GM21360 (cell line): ENCODE data around the gene UGP2.
"Not testable (repeated sequence)": the region's sequence is repeated elsewhere in the genome, so short reads cannot be mapped to it uniquely, and the experiment has no call there.

Source experiments
- ATAC-seq: cut with Tn5 transposase; IDR thresholded peaks from one replicate; pipeline ENCODE4 v1.9.1; 2021; ENCODE audit warnings: mild to moderate bottlenecking, moderate library complexity; ENCODE audit not compliant: unreplicated experiment

Gene UGP2

GRCh38 chr2:63841254-63842022 lies at the start of gene UGP2:
UGP2 (plus strand) TSS chr2:63841896; CDS start chr2:63842186, 290 bp downstream.
- peak; percentile 57 for ATAC-seq

GRCh38 chr2:63792530-63792929 lies 49.2 kb upstream of the UGP2 start:
- ATAC-seq = no peak

GRCh38 chr2:63796366-63796765 lies 45.3 kb upstream of the UGP2 start:
- no peak for ATAC-seq

GRCh38 chr2:63796796-63797195 lies 44.9 kb upstream of the UGP2 start:
- no peak for ATAC-seq

- ATAC-seq = no peak
Observed at GRCh38 chr2:63801455-63801854, 40.2 kb upstream of the UGP2 start.

- ATAC-seq = no peak
Observed at GRCh38 chr2:63805412-63805811, 36.3 kb upstream of the UGP2 start.

- ATAC-seq = not testable (repeated sequence)
Observed at GRCh38 chr2:63808036-63808435, 33.7 kb upstream of the UGP2 start.

GRCh38 chr2:63808911-63809310 lies 32.8 kb upstream of the UGP2 start:
- ATAC-seq = not testable (repeated sequence)

GRCh38 chr2:63811063-63811462 lies 30.6 kb upstream of the UGP2 start:
- ATAC-seq = no peak

- not testable (repeated sequence) for ATAC-seq
Observed at GRCh38 chr2:63811870-63812269, 29.8 kb upstream of the UGP2 start.

- ATAC-seq = no peak
Observed at GRCh38 chr2:63814114-63814513, 27.6 kb upstream of the UGP2 start.

GRCh38 chr2:63817382-63817781 lies 24.3 kb upstream of the UGP2 start:
- ATAC-seq = no peak

- no peak for ATAC-seq
Observed at GRCh38 chr2:63818271-63818670, 23.4 kb upstream of the UGP2 start.

- no peak for ATAC-seq
Observed at GRCh38 chr2:63819256-63819655, 22.4 kb upstream of the UGP2 start.

- ATAC-seq = no peak
Observed at GRCh38 chr2:63819765-63820717, 21.7 kb upstream of the UGP2 start.

- no peak for ATAC-seq
Observed at GRCh38 chr2:63820969-63821368, 20.7 kb upstream of the UGP2 start.

GRCh38 chr2:63821396-63821795 lies 20.3 kb upstream of the UGP2 start:
- ATAC-seq = no peak

- no peak for ATAC-seq
Observed at GRCh38 chr2:63822478-63822877, 19.2 kb upstream of the UGP2 start.

GRCh38 chr2:63827749-63828148 lies 13.9 kb upstream of the UGP2 start:
- no peak for ATAC-seq

- ATAC-seq = no peak
Observed at GRCh38 chr2:63831176-63831575, 10.5 kb upstream of the UGP2 start.

- no peak for ATAC-seq
Observed at GRCh38 chr2:63834401-63834800, 7.3 kb upstream of the UGP2 start.
